Ovary (tissue), 3 donors: Measurements from ENCODE around the gene TBC1D22B.

Experiments
- CTCF ChIP-seq, 3 donors: fragments of 450-650 bp in 2 of 3; fragments of 200-600 bp in 1 of 3; IDR thresholded peaks; one replicate each; pipeline versions ENCODE4 v1.5.1 to v1.8.0; 2016 to 2022; ENCODE audit warnings: antibody characterized with exemption in 3 of 3, mild to moderate bottlenecking in 1 of 3
- EP300 ChIP-seq: sonication (generic); formaldehyde crosslinking; IDR thresholded peaks from one replicate; pipeline ENCODE4 v1.6.1; 2017; ENCODE audit warnings: antibody characterized with exemption
- donor health status: DM: no; HTN: no; CAD: no.

DNA sequence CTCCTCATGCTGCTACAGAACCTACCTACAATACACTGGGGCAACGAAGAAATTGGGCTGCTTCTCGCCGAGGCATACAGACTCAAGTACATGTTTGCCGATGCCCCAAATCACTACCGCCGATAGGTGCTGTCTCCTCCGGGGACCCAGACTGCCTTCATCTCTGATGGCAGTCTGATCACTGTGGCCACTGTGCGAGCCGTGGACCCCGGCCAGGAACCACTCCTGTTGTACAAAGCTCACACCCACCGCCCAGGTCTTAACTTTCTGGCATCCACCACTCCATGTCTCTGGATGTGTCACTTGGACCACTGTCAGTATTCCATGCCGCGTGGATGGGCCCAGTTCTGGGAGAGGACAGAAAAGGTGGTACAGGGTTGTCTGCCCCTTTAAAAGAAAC, 73.5 kb downstream of the TBC1D22B start:
- TF ChIP-seq CTCF (IDR thresholded peaks at IDR 0.05) (no peak), EP300 (no peak)
